CD4-positive, alpha-beta T cell (primary cell): Measurements from ENCODE around the gene NUDT12. TPM values are rescaled to one million over a fixed set of nuclear protein-coding genes. Genes with fewer than 3 reads are reported as not detected.

ENCODE experiments used
- ATAC-seq: fragments of 200-7000 bp; cut with Tn5 transposase; one replicate; pipeline ENCODE4 v1.10.0; 2022; ENCODE audit warnings: mild to moderate bottlenecking; ENCODE audit not compliant: poor library complexity
- CTCF ChIA-PET: fragments of 350-600 bp; sonication (Branson Sonifier 250); formaldehyde crosslinking; loops from one replicate; lab custom pipeline; 2021; ENCODE audit warnings: antibody characterized with exemption, inconsistent platforms; lab: Charles Lee
- POLR2A ChIA-PET: fragments of 350-600 bp; sonication (Branson Sonifier 250); formaldehyde crosslinking; loops from one replicate; lab custom pipeline; 2021; ENCODE audit warnings: antibody characterized with exemption, inconsistent platforms; lab: Charles Lee
- DNase-seq, 14 experiments: peaks; one replicate each; pipeline ENCODE4 v3.0.0-alpha.2; 2013 to 2020; ENCODE audit warnings: mixed read lengths in 2 of 14
- H3K27ac ChIP-seq, 2 donors: one replicate each; pipeline versions ENCODE4 v1.5.1 to v1.7.0; 2013; ENCODE audit warnings: low read length in 2 of 2, low read depth in 1 of 2, mild to moderate bottlenecking in 1 of 2
- H3K27me3 ChIP-seq, 2 experiments: 1 replicate in 1 of 2; 2 replicates in 1 of 2; pipeline versions ENCODE4 v1.6.1 to v1.7.0; 2013; ENCODE audit warnings: low read length in 2 of 2, control low read depth in 1 of 2, mild to moderate bottlenecking in 1 of 2, moderate library complexity in 1 of 2; ENCODE audit not compliant: insufficient read depth in 2 of 2, control insufficient read depth in 1 of 2
- H3K36me3 ChIP-seq: one replicate; pipeline ENCODE4 v1.6.1; 2013; ENCODE audit warnings: low read length, control low read depth; ENCODE audit not compliant: insufficient read depth
- H3K4me1 ChIP-seq: one replicate; pipeline ENCODE4 v1.6.1; 2013; ENCODE audit warnings: low read length, control low read depth; ENCODE audit not compliant: insufficient read depth
- H3K4me3 ChIP-seq: one replicate; pipeline ENCODE4 v1.5.1; 2013; ENCODE audit warnings: mild to moderate bottlenecking, low read length, moderate library complexity
- H3K9me3 ChIP-seq, 2 experiments: 1 replicate in 1 of 2; 2 replicates in 1 of 2; pipeline versions ENCODE4 v1.6.1 to v1.7.0; 2013; ENCODE audit warnings: low read length in 2 of 2, mild to moderate bottlenecking in 2 of 2, control low read depth in 1 of 2, moderate library complexity in 1 of 2; ENCODE audit not compliant: control insufficient read depth in 1 of 2, insufficient read depth in 1 of 2
- H3K27ac Mint-ChIP-seq: one replicate; pipeline ENCODE4 v1.8.0; 2020; ENCODE audit warnings: mixed read lengths
- H3K27me3 Mint-ChIP-seq: one replicate; pipeline ENCODE4 v1.8.0; 2021; ENCODE audit warnings: mixed read lengths
- H3K36me3 Mint-ChIP-seq: one replicate; pipeline ENCODE4 v1.8.0; 2021; ENCODE audit warnings: low read depth, mixed read lengths
- H3K4me1 Mint-ChIP-seq: one replicate; pipeline ENCODE4 v1.8.0; 2021; ENCODE audit warnings: low read depth, mixed read lengths
- H3K4me3 Mint-ChIP-seq: one replicate; pipeline ENCODE4 v1.8.0; 2020; ENCODE audit warnings: mild to moderate bottlenecking, mixed read lengths
- H3K9me3 Mint-ChIP-seq: one replicate; pipeline ENCODE4 v1.8.0; 2020; ENCODE audit warnings: mixed read lengths
- intact Hi-C, 2 experiments: fragments of 100-400 bp; cut with DNase I in 1 of 2; cut with micrococcal nuclease in 1 of 2; formaldehyde crosslinking; loops; one replicate each; pipeline versions ENCODE4 v1.15.1 to v1.9.0; 2023 to 2025; cut with DNase I, micrococcal nuclease
- total RNA-seq, 174 experiments: library from RNA in 2 of 174; stranded (reverse) in 2 of 174; gene quantifications; one replicate each; pipeline ENCODE4 v1.2.3 and lab custom pipeline; 2021 to 2026
- TF ChIP-seq, protein P1 (sequence below): fragments of 200-600 bp; IDR thresholded peaks from one replicate; pipeline ENCODE4 v1.8.0; 2022; ENCODE audit warnings: antibody characterized with exemption, mild to moderate bottlenecking

The NUDT12 gene
- total RNA-seq, 2 experiments from 2014 or later = 1.0 to 1.4 TPM

DNA sequence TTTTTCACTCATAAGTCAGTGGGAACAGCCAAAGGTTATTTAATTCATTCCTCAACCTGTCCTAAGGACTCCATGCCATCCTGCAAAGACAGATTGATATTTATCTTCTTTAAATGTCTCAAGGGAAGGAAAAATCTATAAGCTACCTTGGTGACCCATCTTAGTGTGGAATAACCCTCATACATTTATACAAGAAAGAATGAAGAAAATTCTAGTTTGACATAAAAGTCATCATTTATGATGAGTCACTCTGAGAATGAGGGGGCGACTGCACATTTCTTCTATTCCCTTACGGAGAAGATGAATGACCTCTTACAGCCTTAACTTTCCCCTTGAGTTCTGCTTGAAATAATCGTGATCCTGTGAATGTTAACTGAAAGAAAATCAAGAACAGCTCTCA, 26.8 kb upstream of the NUDT12 start:
- Mint-ChIP-seq H3K27ac (no peak overlapping the region), H3K4me3 (no peak overlapping the region), H3K27me3 (no peaks in the 10 kb centered on the region), H3K36me3 (no peaks in the 10 kb centered on the region), H3K4me1 (no peaks in the 10 kb centered on the region), H3K9me3 (no peaks in the 10 kb centered on the region)
- ChIA-PET CTCF (interaction anchor here (0.6 kb wide), 1 partner anchor 550 kb away, joined by 3 read pairs; no protein-coding TSS in a partner anchor), POLR2A (interaction anchor here (0.5 kb wide), 1 partner anchor 1368 kb away, joined by 3 read pairs; no protein-coding TSS in a partner anchor)
- intact Hi-C loops = no loop called here
- no peak overlapping the region for H3K27ac ChIP-seq
- H3K4me3 ChIP-seq = no peak overlapping the region
- TF ChIP-seq, protein P1, sequence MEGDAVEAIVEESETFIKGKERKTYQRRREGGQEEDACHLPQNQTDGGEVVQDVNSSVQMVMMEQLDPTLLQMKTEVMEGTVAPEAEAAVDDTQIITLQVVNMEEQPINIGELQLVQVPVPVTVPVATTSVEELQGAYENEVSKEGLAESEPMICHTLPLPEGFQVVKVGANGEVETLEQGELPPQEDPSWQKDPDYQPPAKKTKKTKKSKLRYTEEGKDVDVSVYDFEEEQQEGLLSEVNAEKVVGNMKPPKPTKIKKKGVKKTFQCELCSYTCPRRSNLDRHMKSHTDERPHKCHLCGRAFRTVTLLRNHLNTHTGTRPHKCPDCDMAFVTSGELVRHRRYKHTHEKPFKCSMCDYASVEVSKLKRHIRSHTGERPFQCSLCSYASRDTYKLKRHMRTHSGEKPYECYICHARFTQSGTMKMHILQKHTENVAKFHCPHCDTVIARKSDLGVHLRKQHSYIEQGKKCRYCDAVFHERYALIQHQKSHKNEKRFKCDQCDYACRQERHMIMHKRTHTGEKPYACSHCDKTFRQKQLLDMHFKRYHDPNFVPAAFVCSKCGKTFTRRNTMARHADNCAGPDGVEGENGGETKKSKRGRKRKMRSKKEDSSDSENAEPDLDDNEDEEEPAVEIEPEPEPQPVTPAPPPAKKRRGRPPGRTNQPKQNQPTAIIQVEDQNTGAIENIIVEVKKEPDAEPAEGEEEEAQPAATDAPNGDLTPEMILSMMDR = no peak
- ATAC-seq = no peak
- no peak for DNase-seq
- H3K9me3 ChIP-seq = no peaks in the 10 kb centered on the region
- H3K4me1 ChIP-seq = no peaks in the 10 kb centered on the region
- H3K36me3 ChIP-seq = no peaks in the 10 kb centered on the region
- no peaks in the 10 kb centered on the region for H3K27me3 ChIP-seq

DNA sequence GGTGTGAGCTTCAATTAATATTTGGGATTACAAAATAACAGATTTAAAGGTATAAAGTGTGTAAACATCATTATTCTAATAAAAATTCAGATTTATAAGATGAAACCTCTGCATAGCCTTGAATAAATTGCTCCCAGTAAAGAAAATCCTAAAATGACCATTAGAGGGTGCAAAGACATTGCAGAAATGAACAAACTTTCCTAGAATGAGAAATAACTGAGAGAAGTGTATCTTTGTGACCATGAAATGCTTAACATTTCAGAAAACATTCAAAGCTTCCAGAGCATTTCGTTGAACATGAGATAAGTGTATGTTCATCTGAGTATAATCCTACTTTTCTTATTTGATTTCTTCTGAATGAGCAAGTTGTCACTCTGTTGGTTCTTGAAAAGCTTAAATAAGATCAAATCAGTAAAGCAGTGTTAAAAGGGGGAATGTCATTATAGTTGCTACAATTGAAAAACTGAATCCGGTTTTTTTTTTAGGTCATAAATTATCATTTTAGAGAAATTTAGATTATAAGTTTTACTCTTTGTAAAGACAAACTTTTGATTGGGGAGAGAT, 24.7 kb upstream of the NUDT12 start:
- Histone ChIP-seq H3K36me3 (no peaks in the 10 kb centered on the region), H3K27ac (no peak overlapping the region), H3K9me3 (no peaks in the 10 kb centered on the region), H3K27me3 (peaks cover 0 to 1% of the 10 kb centered on the region in 2 experiments), H3K4me3 (no peak overlapping the region), H3K4me1 (no peaks in the 10 kb centered on the region)
- Mint-ChIP-seq H3K9me3 (no peaks in the 10 kb centered on the region), H3K27ac (no peak overlapping the region), H3K27me3 (no peaks in the 10 kb centered on the region), H3K4me1 (no peaks in the 10 kb centered on the region), H3K4me3 (no peak overlapping the region), H3K36me3 (no peaks in the 10 kb centered on the region)
- POLR2A ChIA-PET = no interaction called here
- TF ChIP-seq, protein P1 = no peak
- CTCF ChIA-PET = interaction anchor here (0.7 kb wide), 1 partner anchor 34 kb away, joined by 3 read pairs; no protein-coding TSS in a partner anchor
- intact Hi-C loops = no loop called here
- no peak for ATAC-seq
- no peak for DNase-seq

GRCh38 chr5:103582364-103582763, 19.8 kb upstream of the NUDT12 start:
- no peaks in the 10 kb centered on the region for H3K36me3 Mint-ChIP-seq
- peak in 1 of 14 experiments; percentile 5 for DNase-seq
- POLR2A ChIA-PET = no interaction called here

More at GRCh38 chr5:103582364-103582763, 19.8 kb upstream of the NUDT12 start:
- intact Hi-C loops = no loop called here
- Mint-ChIP-seq H3K9me3 (no peaks in the 10 kb centered on the region), H3K27me3 (peaks cover 5% of the 10 kb centered on the region), H3K4me3 (no peak overlapping the region), H3K27ac (no peak overlapping the region), H3K4me1 (no peaks in the 10 kb centered on the region)
- no peak for ATAC-seq
- Histone ChIP-seq H3K36me3 (no peaks in the 10 kb centered on the region), H3K4me3 (no peak overlapping the region), H3K9me3 (no peaks in the 10 kb centered on the region), H3K27me3 (peaks cover 0 to 10% of the 10 kb centered on the region in 2 experiments), H3K27ac (no peak overlapping the region), H3K4me1 (no peaks in the 10 kb centered on the region)
- CTCF ChIA-PET = no interaction called here
- TF ChIP-seq, protein P1 = no peak
